NCI-H187 (cell line): ENCODE results near the gene OPCML.

Experiments used
- DNase-seq, 2 experiments: peaks; one replicate each; lab custom pipeline; 2025; lab: John Stamatoyannopoulos, UW

OPCML gene

DNA sequence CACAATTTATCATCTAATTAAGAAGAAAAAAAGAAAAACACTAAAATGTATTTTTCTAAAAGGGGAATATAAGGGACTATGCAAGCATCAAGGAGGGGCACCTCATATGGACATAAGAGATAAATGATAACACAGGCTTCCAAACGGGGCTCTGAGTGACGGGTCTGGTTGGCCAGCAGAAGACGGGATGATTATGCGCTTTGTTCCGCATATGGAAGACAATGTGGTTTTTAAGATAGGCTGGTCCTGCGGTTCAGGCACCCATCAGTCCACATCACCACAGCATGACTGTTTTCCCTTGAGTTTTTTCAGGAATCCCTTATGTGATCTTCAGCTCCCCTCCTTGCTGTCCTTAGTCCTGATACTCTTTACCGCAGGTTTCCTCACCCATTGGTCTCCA is 404.6 kb downstream of the OPCML start:
- no peak for DNase-seq

GRCh38 chr11:133123796-133124195 is 408.5 kb downstream of the OPCML start:
- DNase-seq, result no peak

DNA sequence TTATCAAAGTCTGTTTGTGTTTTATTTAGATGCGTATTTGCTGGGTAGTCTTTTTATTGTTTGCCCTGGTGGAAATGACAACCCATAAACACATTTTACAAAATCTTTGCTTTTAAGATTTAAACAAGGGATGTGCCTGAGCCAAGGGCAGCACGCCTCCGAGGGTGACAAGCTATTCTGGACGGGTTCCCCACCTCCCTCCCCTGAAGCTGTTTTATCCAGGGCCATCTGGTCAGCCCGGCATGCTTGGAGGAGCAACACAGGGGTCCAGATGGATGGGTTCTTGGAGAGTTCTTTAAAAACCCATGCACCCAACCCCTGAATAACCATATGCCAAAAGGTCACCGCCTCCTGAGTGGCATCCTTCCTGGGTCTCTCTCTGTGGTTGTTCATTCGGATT is 408.9 kb downstream of the OPCML start:
- no peak for DNase-seq

GRCh38 chr11:133122256-133122655 is 410.0 kb downstream of the OPCML start:
- no peak for DNase-seq

GRCh38 chr11:133118563-133119268 is 413.6 kb downstream of the OPCML start:
- DNase-seq, result no peak

DNA sequence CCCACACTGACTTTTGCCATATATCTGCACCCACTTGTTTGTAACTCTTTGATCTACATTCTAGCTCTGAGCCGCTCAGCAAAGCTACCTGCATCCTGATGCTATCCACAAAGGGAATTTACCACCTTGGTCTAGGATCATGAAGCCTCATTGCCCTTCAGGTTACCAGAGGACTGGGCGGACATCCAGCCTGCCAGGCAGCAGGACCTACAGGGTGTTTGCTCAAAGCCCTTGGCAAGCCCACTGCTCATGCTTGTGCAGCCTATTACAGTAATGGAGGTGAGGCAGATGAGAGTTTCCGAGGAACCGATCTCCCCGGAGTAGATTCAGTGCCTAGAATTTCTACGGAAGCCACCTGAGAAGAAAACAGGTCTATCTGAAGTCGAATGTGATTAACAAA is 417.2 kb downstream of the OPCML start:
- no peak for DNase-seq

DNA sequence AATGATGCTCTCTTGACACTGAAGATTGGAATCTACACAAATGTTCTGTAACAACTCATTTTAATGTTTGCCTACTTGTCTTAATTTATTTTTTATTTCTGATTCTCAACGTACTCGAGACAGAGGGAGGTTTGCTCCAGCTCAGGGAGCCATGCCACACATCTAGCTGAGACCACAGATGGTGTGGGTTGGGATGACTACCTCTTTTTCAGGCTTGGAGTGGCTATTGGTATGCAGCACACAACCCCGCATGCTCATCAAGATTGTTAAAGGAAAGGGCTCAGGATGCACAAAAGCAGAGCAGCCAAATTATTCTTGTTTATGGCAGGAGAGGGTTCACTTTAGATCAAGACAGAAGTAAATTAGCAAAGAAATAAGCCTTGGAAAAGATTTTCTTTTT is 424.5 kb downstream of the OPCML start:
- DNase-seq, result no peak

GRCh38 chr11:133107136-133107535 is 425.2 kb downstream of the OPCML start:
- no peak for DNase-seq

DNA sequence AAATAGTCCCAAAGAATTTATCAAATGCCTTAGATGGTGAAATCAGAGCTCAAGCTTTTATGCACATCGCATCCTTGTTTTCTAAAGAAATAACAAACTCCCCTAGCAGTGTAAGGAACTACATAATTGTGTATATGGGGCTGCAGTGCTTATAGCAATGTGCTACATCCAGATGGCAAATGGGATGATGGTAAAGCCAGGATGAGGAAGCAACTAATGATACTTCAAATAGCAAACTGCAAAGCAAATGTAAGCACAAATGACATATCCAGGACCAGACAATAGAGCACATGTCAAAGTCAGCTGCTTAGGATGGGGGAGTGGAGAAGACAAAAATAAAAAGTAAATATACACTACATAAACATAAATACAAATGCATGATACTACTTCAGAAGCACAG is 425.9 kb downstream of the OPCML start:
- no peak for DNase-seq

DNA sequence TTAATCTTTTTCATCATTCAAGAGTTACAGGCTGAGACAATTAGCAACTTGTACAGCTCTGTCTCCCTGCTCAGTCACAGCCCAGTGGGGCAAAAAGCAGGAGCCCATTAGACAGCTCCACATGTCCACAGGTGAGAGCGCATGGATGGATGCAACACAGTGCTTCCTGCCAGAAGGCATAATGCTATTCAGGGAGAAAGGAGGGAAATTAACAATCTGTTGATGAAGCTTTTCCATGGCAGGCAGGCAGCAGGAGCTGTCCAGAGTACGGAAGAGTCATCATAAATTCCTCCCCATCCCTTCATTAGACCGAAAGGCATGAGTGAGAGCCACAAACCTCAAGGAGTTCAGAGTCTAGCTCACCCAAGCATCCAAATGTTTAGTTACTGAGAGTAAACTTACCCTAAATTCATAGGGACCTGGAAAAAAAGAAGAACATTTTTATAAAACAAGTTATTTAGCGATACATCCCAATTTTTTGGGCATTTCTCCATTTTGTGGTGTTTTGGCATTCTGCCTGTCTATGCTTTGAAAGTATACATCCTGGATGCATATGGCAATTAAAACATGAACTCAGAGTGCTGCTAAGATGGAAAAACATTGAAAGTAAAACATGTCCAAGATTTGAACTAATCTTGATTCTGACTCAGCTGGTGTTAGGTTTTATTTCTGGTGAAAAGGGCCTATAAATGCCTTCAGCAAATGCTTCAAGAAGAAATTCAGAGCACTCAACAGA is 428.1 kb downstream of the OPCML start:
- no peak for DNase-seq

DNA sequence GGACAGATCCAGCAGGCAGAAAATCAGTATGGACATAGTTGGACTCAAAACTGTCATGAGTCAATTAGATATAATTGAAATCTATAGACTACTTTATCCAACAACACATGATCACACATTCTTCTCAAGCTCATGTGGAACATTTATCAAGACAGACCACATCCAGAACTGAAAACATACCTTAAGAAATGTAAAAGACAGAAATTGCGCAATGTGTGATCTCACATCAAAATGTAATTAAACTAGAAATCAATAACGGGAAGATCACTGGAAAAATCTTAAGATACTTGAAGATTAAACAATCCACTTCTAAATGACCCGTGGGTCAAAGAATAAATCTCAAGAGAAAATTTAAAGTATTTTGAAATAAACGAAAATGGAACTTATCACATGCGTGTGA is 435.3 kb downstream of the OPCML start:
- DNase-seq, result no peak

DNA sequence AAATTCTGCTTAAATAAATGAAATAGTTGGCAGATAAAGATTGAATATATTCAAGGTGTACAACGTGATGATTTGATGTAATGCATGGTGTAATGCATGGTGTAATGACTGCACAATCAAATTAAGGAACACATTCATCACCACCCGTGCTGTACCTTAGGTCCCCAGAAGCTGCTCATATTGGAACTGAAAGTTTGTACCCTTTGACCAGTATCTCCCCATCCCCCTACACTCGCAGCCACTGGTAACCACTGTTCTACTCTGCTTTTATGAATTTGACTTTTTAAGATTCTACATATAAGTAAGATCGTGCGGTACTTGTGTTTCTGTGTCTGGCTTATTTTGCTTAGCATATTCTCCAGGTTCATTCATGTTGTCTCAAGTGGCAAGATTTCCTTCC is 445.8 kb downstream of the OPCML start:
- DNase-seq, result no peak

DNA sequence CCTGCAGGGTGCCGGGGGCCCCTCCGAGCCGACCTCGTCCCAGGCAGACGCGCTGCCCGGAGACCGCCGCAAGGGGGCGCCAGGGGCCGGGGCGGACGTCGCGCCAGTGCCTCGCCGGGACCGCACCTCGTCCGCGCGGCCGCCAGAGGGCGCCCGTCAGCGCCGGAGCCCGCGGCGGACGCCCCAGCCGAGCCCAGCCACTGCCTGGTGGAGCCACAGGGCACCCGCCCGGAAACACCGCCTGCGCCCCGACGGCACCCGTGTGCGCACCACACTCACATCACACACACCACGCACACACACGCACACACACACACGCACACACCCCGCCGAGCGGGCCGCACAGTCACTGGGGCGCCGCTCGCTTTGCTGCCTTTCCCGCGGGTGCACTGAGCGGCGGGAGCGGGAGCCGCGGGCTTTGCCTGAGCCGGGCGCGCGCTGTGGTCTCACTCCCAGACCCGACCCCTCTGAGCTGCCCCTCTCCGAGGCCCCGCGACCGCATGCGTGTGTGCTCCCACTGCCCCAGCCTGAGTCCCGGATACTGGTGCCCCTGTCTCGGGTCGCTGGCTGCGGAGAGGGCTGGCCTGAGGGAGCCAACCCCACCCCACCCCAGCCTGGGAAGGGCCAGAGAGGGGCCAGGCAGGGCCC is 449.3 kb downstream of the OPCML start:
- DNase-seq, result no peak

DNA sequence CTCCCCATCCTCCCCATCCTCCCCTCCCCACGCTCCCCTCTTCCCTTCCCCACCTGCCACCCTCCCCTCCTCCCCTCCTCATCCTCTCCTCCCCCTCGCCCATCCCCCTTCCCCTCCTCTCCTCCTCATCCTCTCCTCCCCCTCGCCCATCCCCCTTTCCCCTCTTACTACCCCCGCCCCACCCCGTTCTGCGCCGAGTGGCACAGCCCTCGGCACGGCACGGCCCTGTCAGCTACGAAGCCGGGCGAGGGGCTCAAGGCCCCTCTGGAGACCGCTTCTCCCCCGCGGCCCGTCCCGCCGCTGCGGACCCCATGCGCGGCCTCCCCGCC is 449.9 kb downstream of the OPCML start:
- peak in 1 of 2 experiments; percentile 4 for DNase-seq

GRCh38 chr11:133081730-133082452 is 450.4 kb downstream of the OPCML start:
- DNase-seq, result no peak

GRCh38 chr11:133081020-133081419 is 451.3 kb downstream of the OPCML start:
- no peak for DNase-seq

DNA sequence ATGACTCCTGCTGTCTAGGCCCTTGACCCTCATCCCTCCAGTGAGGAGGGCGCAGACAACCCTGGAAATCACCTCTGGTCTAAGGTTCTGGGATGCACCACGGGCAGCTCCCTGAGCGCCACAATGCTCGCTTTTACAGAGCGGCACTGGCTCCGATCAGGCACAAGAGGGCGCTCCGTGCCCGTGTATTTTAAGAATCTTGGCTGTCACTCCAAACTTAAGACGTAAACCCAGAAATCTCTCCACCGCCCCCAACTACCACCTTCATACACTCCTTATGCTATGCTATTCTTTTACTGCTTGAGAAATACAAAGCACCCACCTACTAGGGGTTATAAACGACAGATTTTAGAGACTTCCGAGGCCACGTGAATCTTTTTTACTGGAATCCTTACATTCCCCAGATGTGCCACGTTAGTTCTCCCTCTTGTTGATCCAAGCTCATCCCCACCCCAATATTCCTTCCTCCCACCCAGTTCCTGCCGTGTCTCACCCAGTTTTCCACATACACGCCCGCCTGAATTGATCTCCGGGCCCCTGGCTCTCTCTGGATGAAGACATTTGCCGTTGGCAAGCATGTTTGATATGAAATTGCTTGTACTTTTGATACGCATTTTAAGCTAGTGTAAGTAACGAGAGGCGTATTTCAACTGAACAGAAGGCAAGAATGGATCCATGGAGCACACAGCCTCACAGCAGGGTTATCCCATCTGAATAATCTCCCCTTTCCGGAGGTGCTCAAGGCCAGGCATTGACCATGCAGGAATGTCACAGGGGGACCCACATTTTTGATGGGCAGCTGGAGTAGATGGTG is 453.5 kb downstream of the OPCML start:
- no peak for DNase-seq

DNA sequence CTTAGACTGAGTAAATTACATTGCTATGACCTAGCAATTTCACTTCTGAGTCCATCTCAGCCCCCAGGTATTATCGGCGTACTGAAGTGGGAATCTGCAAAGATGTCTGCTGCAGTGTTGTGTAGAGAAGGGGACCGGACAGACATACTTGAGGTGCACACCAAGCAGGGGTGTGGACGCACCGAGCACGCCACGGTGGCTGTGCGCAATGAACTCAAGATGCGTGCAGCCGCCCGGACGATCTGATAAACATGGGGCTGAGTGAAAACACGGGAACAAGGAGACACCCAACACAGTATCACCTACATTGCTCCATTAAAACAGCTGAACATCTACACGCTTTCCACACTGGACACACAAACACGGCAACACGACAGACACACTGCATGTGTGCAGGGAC is 454.3 kb downstream of the OPCML start:
- no peak for DNase-seq

DNA sequence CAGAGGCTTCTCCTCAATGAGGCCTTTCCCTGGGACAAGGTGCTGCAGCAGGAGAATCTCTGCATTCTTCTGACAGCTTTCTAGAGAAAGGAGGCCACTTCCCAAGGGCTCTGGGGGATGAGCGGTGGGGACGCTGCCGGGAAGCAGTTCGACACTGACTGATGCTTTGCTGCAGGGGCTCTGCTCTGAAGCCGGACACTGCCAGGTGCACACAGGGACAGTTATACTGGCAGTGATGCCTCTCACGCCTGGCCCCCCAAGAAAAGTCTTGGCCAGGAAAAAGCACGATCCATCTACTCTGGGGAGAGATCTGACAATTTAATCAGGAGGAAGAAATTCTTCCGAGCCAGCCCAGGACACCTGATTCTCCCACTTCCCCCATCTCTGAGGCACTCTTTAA is 456.9 kb downstream of the OPCML start:
- no peak for DNase-seq

GRCh38 chr11:133072858-133073582 is 459.3 kb downstream of the OPCML start:
- DNase-seq, result no peak

- DNase-seq, result no peak
These were observed 459.9 kb downstream of the OPCML start for GRCh38 chr11:133072378-133072777.
